ENCODE results near the gene PFDN1. TPM values are rescaled to one million over a fixed set of nuclear protein-coding genes. Genes with fewer than 3 reads are reported as not detected.

PFDN1 gene
- total RNA-seq, 1 donor = 68.2 TPM

DNA sequence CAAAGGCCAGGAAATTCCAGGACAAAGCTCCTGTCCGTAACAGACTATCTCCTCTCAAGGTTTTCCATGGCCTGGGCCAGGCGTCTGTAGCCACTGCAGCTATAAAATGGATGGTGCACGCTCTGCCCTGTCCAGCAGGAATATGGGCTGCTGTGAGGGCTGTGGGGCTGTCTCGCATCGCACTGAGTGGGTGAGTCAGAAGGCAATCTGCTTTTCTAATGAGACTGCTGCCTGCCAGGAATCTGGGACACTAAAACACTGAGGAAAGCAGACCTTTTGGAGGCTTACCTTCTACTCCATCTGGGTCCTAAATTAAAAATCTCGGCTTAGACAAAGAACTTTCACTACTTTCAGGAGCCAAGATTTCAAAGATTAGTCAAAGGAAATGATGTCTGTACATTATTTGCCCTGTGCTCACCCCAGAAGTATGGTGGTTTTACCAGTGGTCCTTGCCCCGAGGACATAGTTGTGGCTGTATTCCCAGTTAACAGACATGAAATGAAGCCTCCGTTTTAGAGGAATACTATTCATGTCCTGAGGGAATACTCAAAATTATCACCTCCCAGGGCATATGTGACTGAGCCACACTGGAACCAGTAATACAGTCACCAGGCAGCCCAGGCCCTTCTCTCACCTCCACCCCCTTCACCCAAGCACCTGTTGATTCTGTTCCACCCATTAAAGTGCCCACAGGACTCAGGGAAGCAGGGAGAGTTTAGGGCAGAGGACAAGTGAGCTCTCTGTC is 56.4 kb downstream of the PFDN1 start:
- Histone ChIP-seq H3K4me3 (ENCODE audit: low read length) (no peak overlapping the region), H3K4me1 (ENCODE audit: insufficient read depth, low read length) (peaks cover 44% of the 10 kb centered on the region), H3K9me3 (ENCODE audit: low read depth, low read length) (no peaks in the 10 kb centered on the region), H3K27me3 (ENCODE audit: insufficient read depth, low read length) (no peaks in the 10 kb centered on the region)

DNA sequence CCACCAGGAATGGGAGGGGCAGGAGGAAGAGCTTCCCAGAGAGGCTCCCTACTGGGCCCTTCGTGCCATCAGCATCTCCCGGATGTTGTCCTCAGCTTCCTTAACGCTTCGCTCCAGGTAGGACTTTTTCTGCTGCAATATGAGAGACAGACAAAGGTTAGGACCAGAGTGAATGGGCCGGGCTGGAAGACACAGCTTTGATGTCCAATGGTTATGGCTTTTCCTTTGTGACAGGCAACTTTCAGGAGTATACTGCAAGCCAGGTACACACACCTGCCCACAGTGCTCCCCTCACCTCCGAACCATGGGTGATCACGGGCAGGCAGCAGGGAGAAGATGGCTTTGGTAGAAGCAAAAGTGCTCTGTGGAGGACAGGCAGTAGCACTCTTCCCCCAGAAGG is 57.0 kb downstream of the PFDN1 start:
- no peak overlapping the region for H3K4me3 ChIP-seq (ENCODE audit: low read length)
- peaks cover 37% of the 10 kb centered on the region for H3K4me1 ChIP-seq (ENCODE audit: insufficient read depth, low read length)
- H3K27me3 ChIP-seq (ENCODE audit: insufficient read depth, low read length) = no peaks in the 10 kb centered on the region
- H3K9me3 ChIP-seq (ENCODE audit: low read depth, low read length) = no peaks in the 10 kb centered on the region

DNA sequence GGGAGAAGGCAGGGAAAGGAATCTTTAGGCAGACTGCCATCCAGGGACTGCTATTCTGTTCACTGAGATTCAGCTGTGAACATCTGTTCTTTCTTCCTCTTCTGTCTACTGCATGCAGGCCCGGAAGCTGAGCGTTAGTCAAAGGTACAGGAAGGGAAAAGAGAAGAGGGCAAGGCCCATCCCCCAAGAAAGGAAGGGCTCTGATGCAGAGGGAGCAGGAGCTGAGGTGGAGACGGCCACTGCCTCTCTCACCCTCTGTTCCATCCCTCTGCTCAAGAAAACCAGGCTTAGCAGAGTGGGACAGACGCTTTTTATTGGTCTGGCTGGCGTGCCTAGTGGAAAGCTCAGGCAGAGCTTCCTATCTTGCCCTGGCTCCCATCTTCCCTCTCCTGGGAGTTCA is 57.6 kb downstream of the PFDN1 start:
- Histone ChIP-seq H3K27me3 (ENCODE audit: insufficient read depth, low read length) (no peaks in the 10 kb centered on the region), H3K4me3 (ENCODE audit: low read length) (no peak overlapping the region), H3K4me1 (ENCODE audit: insufficient read depth, low read length) (peaks cover 32% of the 10 kb centered on the region), H3K9me3 (ENCODE audit: low read depth, low read length) (no peaks in the 10 kb centered on the region)

DNA sequence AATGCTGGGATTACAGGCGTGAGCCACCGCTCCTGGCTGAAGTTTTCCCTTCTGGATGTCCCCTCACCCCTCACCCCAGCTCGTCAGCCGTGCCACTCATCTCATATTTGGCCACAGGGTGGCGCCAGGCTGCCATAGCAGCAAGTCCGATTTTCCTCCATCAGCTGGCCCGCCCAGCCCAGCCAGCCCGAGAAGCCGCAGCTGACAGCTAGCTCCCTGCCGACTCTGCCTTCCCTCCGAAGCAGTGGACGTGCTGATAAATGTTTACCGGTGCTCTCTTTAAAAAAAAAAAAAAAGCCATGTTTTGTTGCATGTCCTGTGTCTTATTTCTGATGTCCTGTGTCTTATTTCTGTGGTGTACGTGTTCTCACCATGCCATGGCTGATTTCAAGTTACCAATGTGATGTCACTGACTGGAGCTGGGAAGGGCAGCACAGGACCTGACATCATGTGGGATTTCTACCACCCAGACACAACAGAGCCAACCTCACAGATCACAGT is 58.3 kb downstream of the PFDN1 start:
- Histone ChIP-seq H3K4me3 (ENCODE audit: low read length) (no peak overlapping the region), H3K27me3 (ENCODE audit: insufficient read depth, low read length) (no peaks in the 10 kb centered on the region), H3K4me1 (ENCODE audit: insufficient read depth, low read length) (peaks cover 24% of the 10 kb centered on the region), H3K9me3 (ENCODE audit: low read depth, low read length) (no peaks in the 10 kb centered on the region)

DNA sequence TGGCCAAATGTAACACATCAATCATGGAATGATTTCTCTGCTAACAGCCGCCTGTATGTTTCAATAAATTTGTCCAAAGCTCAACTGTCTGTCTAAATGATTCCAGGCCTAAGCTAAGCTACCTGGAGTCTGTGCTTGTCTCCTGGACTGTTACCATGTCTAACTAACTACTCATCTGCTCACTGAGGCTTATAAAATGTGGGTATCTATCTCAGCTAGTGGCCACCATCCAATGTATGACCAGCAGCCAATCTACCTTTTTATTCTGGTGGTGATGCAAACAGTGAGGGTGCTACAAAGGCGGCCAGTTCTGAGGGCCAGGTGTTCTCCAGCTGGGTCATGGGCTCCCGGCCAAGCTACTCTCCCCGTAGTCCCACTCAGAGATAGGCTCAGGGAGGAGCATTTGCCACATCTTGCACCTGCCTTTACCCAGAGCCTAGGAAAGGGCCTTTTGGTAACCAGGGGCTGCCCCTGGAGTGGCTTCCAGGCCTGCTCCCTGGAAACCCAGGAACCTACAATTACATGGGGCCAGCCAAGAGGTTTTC is 59.1 kb downstream of the PFDN1 start:
- H3K9me3 ChIP-seq (ENCODE audit: low read depth, low read length) = no peaks in the 10 kb centered on the region
- H3K4me1 ChIP-seq (ENCODE audit: insufficient read depth, low read length) = peaks cover 20% of the 10 kb centered on the region
- no peaks in the 10 kb centered on the region for H3K27me3 ChIP-seq (ENCODE audit: insufficient read depth, low read length)
- no peak overlapping the region for H3K4me3 ChIP-seq (ENCODE audit: low read length)

DNA sequence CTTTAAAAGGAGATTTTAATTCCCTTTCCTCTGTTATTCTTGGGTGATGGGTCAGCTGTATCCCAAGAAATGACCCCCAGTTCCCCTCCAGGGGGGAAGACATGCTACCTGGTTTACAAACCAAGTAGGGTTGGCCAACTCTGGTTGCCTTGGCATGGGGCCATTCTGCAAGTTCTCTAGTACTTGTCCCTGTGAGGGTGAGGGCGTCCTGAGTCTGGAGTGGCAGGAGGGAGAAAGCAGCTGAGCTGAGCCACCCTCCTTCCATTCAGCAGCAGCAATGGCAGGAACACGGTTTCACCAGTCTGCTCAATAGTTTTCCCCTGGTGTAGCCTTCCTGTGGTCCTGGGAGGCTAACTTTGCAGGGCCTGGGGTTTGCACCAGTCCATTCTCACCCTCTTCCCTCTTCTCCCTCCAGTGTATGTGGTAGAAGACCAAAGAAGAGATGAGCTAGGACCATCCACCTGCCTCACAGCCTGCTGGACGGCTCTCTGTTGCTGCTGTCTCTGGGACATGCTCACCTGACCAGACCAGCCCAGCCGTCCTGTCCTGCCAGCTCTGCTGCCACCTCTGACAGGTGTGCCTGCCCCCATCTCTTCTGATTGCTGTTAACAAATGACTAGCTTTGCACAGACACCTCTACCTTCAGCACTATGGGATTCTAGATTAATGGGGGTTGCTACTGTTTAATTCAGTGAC is 59.9 kb downstream of the PFDN1 start:
- Histone ChIP-seq H3K4me1 (ENCODE audit: insufficient read depth, low read length) (peaks cover 23% of the 10 kb centered on the region), H3K9me3 (ENCODE audit: low read depth, low read length) (no peaks in the 10 kb centered on the region), H3K4me3 (ENCODE audit: low read length) (no peak overlapping the region), H3K27me3 (ENCODE audit: insufficient read depth, low read length) (no peaks in the 10 kb centered on the region)

DNA sequence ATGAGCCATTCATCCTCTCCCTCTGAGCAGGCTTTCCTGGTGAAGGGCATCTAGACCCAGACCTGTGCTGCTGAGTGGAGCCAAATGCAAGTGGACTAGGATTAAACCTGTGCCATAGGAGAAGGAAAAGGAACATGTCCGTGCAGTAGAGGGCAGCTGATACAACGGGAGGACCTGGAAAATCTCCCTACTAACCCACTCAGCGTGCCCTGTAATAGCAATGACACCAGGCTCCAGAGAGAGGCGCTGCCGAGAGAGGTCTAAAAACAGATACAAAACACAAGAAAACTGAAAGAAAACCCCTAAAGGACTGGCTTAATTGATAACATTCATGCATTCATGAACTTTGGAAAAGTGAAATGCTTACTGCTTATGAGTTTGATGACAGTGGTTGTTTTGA is 60.8 kb downstream of the PFDN1 start:
- Histone ChIP-seq H3K9me3 (ENCODE audit: low read depth, low read length) (no peaks in the 10 kb centered on the region), H3K27me3 (ENCODE audit: insufficient read depth, low read length) (no peaks in the 10 kb centered on the region), H3K4me3 (ENCODE audit: low read length) (no peak overlapping the region), H3K4me1 (ENCODE audit: insufficient read depth, low read length) (peaks cover 32% of the 10 kb centered on the region)

DNA sequence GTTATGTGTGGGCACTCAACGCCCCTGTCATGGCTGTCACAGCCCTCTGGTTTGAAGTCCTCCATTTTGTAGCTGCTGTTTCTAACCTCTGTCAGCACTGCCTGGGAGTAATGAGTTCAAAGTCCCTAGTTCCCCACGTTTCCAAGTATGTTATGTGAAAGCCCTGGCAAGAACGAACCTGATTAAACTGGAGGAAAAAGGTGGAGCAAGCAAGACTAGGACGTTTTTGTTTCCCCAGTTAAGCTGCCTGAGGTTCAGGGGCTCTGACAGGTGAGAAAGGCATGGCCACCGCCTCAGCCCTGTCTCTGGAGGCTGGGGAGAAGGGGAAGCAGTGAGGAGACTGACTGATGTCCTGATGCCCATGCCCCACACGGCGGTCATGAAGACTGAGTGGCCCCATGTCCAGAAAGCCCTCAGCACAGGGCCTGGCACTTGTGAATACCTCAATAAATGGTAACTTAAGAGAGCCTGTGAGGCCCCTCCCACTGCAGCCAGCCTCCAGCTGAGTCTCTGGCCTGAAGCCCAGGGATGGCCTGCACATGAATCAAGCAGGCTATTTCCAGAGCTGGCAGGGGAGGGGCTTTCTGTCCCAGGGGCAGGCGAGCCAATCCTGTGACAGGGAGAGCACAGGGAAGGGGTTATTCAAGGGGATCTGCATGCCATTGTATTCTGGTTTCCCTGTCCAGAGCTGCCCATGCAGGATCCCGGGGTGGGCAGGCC is 61.8 kb downstream of the PFDN1 start:
- no peak overlapping the region for H3K4me3 ChIP-seq (ENCODE audit: low read length)
- no peaks in the 10 kb centered on the region for H3K9me3 ChIP-seq (ENCODE audit: low read depth, low read length)
- peaks cover 40% of the 10 kb centered on the region for H3K4me1 ChIP-seq (ENCODE audit: insufficient read depth, low read length)
- H3K27me3 ChIP-seq (ENCODE audit: insufficient read depth, low read length) = no peaks in the 10 kb centered on the region

DNA sequence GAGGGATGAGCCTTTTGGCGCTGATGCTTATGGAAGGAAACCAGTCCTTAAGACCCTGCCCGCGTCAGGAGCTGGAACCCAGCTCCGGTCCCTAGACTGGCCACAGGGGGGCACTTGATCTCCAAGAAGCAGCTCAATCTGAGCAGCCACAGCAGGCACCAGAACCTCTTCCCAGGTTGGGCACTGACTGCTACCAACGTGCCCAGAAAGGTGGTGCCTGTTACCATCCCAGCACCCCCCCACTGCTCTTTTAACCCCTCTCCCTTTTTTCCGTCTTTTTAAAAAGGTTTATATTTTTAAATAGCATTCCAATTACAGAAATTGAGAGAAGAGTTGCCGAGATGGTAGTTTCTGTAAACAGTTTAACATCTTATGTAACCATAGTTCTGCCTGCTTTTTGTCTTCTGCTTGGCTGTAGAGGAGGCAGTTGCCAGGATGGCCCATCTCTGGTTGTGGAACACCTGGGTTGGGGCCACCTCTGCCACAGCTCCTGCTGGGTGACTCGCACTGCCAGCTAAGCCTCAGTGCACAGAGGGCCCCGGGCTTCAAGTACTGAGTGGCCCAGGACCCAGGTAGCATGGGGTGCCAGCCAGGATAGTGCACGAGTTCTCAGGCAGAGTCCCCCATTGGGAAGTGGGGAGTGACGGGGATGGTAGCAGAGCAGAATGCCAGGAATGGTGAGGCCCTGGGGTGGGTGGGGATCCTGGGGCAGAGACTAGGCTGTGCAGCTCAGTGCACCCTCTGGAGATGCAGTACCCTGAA is 62.8 kb downstream of the PFDN1 start:
- Histone ChIP-seq H3K9me3 (ENCODE audit: low read depth, low read length) (no peaks in the 10 kb centered on the region), H3K27me3 (ENCODE audit: insufficient read depth, low read length) (no peaks in the 10 kb centered on the region), H3K4me3 (ENCODE audit: low read length) (no peak overlapping the region), H3K4me1 (ENCODE audit: insufficient read depth, low read length) (peaks cover 40% of the 10 kb centered on the region)

DNA sequence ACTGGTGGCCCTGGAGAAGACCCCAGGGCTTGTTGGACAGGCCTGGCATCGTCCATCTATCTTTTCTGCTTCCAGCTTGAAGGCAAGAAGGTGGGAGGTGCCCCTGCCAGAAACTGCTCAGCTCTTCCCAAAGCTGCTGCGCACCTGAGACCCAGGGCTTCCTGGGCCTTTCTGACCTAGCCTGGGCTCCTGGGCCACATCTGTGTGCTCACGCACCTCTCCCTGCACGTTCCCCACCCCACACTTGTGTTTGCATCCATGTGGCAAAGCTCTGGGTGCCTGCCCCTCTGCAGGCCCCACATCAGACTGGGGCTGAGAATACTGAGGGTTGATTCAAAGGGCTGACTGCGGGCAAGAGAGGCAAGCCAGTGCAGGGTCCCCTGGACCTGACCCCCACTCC is 63.4 kb downstream of the PFDN1 start:
- Histone ChIP-seq H3K4me1 (ENCODE audit: insufficient read depth, low read length) (peaks cover 36% of the 10 kb centered on the region), H3K9me3 (ENCODE audit: low read depth, low read length) (no peaks in the 10 kb centered on the region), H3K27me3 (ENCODE audit: insufficient read depth, low read length) (no peaks in the 10 kb centered on the region), H3K4me3 (ENCODE audit: low read length) (no peak overlapping the region)

DNA sequence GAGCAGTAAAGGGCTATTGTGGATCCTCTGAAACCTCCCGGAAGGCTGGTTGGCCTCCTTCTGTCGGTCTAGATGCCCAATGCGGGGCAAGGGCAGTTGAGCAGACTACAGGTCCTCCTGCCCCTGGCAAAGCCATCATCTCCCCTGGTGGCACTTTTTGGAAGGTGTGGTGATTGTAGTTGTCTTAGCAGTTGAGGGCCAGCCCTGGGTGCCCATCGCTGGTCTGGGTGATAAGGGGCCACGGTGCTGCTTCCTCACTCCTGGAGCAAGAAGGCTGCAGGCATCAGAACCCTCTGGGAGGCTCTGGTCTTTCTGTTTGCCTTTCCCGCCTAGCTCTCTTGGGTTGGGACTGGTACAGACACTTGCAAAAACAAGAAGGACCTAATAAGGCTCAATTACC is 64.1 kb downstream of the PFDN1 start:
- H3K4me3 ChIP-seq (ENCODE audit: low read length) = no peak overlapping the region
- no peaks in the 10 kb centered on the region for H3K27me3 ChIP-seq (ENCODE audit: insufficient read depth, low read length)
- peaks cover 35% of the 10 kb centered on the region for H3K4me1 ChIP-seq (ENCODE audit: insufficient read depth, low read length)
- H3K9me3 ChIP-seq (ENCODE audit: low read depth, low read length) = no peaks in the 10 kb centered on the region

DNA sequence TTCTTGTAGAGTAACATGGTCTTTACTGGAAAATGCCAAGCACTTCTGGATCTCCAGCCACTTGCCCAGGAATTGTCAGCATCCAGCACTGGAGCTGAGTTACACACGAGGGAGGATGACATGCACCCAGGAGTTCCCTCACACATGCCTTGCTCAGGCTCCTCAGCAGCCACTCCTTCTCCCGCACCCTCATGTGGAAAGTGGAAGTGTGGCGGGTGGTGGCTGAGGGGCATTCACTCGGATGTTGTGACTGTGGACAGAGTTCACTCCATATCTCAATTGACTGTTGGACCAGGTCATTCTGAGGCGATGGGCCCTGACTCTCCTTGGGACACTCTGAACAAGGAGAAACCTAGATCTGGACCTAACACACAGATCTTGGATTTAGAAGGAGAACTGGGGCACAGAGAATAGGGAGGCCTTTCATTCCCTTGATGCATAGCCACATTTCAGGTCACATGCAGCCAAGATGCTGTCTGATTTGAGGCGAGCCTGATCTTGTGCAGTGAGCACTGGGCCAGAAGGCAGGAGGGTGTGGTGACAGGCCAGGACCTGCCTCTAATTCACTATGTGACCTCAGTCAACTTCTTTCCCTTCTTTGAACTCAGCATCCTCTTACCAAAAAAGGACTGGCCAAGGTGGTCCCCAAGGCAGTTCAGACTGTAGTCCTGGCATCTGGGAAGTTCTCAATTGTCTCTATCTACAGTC is 65.9 kb downstream of the PFDN1 start:
- Histone ChIP-seq H3K27me3 (ENCODE audit: insufficient read depth, low read length) (no peaks in the 10 kb centered on the region), H3K4me3 (ENCODE audit: low read length) (no peak overlapping the region), H3K9me3 (ENCODE audit: low read depth, low read length) (no peaks in the 10 kb centered on the region), H3K4me1 (ENCODE audit: insufficient read depth, low read length) (peaks cover 35% of the 10 kb centered on the region)

DNA sequence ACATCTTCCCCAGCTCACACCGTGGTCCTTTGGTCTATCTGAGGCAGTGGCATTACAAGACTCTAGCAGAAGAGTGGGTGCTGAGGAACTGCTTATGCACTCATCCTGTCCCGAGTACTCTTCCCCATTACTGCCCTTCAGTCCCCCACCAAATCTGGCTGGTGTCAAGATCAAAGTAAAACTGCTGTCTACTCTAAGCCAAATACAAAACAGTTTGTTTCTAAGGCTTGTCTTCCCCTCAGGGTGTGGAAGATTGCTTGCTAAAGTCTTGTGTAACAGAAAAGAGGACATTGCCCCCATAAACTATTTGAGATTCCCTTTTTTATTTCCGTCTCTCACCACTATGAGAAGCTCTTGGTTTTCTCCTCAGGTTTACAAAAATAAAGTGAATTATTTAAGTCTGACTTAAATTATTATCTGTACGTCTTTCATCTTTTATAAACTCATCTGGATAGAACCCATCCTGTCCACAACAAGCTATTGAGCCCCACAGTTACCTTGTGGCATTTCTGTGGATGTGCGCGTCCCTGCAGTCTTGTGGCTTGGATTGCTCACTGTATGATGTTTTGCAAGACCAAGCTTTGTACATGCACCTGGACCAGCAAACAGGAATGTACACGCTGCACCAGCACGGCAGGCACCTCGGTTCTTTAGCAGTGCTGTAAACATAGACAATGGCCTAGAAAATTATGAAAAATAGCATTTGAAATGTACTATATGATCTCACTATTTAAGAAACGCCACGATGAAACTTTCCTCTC is 66.9 kb downstream of the PFDN1 start:
- H3K27me3 ChIP-seq (ENCODE audit: insufficient read depth, low read length) = no peaks in the 10 kb centered on the region
- peaks cover 35% of the 10 kb centered on the region for H3K4me1 ChIP-seq (ENCODE audit: insufficient read depth, low read length)
- no peaks in the 10 kb centered on the region for H3K9me3 ChIP-seq (ENCODE audit: low read depth, low read length)
- no peak overlapping the region for H3K4me3 ChIP-seq (ENCODE audit: low read length)

Measured in mononuclear cell (primary cell).